ENCODE results near the gene DNAJA4.

GRCh38 chr15:78236491-78236890, 27.9 kb upstream of the DNAJA4 start:
- TF ChIP-seq CTCF (IDR thresholded peaks at IDR 0.05), result no peak
- TF ChIP-seq RCOR1 (IDR thresholded peaks at IDR 0.05; ENCODE audit: low read length), result no peak
